Stomach (tissue), 9 donors: ENCODE data around the gene MYO16. TPM values are rescaled to one million over a fixed set of nuclear protein-coding genes. Genes with fewer than 3 reads are reported as not detected.

Source experiments
- DNase-seq, 2 donors: peaks; one replicate each; pipeline versions ENCODE4 v3.0.0 to v3.0.0-alpha.2; 2013 to 2019
- H3K27ac ChIP-seq, 5 donors: fragments of 200-600 bp in 4 of 5; sonication (generic) in 4 of 5; one replicate each; pipeline ENCODE4 v1.5.1; 2013 to 2019; ENCODE audit warnings: mild to moderate bottlenecking in 1 of 5, moderate library complexity in 1 of 5
- H3K27me3 ChIP-seq, 3 donors: fragments of 200-600 bp; sonication (generic); one replicate each; pipeline ENCODE4 v1.5.1; 2017 to 2019; ENCODE audit warnings: mixed run types in 1 of 3
- H3K36me3 ChIP-seq, 4 donors: fragments of 200-600 bp; sonication (generic); 1 replicate in 3 of 4; 2 replicates in 1 of 4; pipeline ENCODE4 v1.5.1; 2016 to 2019
- H3K4me1 ChIP-seq, 4 donors: fragments of 200-600 bp; sonication (generic); one replicate each; pipeline ENCODE4 v1.5.1; 2016 to 2019
- H3K4me3 ChIP-seq, 4 donors: fragments of 200-600 bp; sonication (generic) in 3 of 4; one replicate each; pipeline ENCODE4 v1.5.1; 2016 to 2019; ENCODE audit warnings: mild to moderate bottlenecking in 1 of 4
- H3K9me3 ChIP-seq, 4 donors: fragments of 200-600 bp; sonication (generic); one replicate each; pipeline ENCODE4 v1.5.1; 2016 to 2019
- CTCF ChIP-seq, 7 experiments: fragments of 450-650 bp in 4 of 7; fragments of 200-600 bp in 3 of 7; sonication (generic) in 3 of 7; IDR thresholded peaks; one replicate each; pipeline ENCODE4 v1.5.1; 2016 to 2019; ENCODE audit warnings: antibody characterized with exemption in 7 of 7, control low read depth in 2 of 7, mild to moderate bottlenecking in 1 of 7
- EP300 ChIP-seq: sonication (generic); formaldehyde crosslinking; IDR thresholded peaks from one replicate; pipeline ENCODE4 v1.6.1; 2017; ENCODE audit warnings: antibody characterized with exemption
- POLR2A ChIP-seq, 4 donors: fragments of 450-650 bp; IDR thresholded peaks; one replicate each; pipeline ENCODE4 v1.6.1; 2016; ENCODE audit warnings: antibody characterized with exemption in 4 of 4, control low read depth in 2 of 4, mild to moderate bottlenecking in 1 of 4, moderate library complexity in 1 of 4
- POLR2AphosphoS5 ChIP-seq, 3 donors: sonication (generic); formaldehyde crosslinking; IDR thresholded peaks; one replicate each; pipeline ENCODE4 v1.6.1; 2016; ENCODE audit warnings: antibody characterized with exemption in 3 of 3
- WGBS, 5 donors: extraction: QIAGEN DNeasy Blood & Tissue Kit in 3 of 5; methylation state at CpG; one replicate each; pipeline versions ENCODE4 v1.1.5 to v1.1.7; 2013 to 2018; 5-methylcytosine and 5-hydroxymethylcytosine counted together
- intact Hi-C: fragments of 100-400 bp; cut with DNase I; formaldehyde crosslinking; loops from one replicate; pipeline ENCODE4 v1.15.1; 2023; ENCODE audit warnings: low total_unique reads
- polyA plus RNA-seq, 3 donors: library from polyadenylated mRNA; stranded (reverse); fragments of 200-250 nt; gene quantifications; one replicate each; pipeline ENCODE4 v1.2.3, GENCODE V29; 2013
- total RNA-seq, 5 donors: library from RNA; depleted of rRNA; stranded (reverse); fragments of >200 nt; gene quantifications; one replicate each; pipeline versions ENCODE4 v1.1.0 to v1.2.3, GENCODE V29; 2014 to 2016
- donor health status: healthy with polysubstance abuse.
- donor health status: Bipolar disorder and iron deficiency.
- donor health status: healthy.

The MYO16 gene
- total and polyA plus RNA-seq, 8 donors = under 0.01 to 1.8 (median 0.15) TPM; not detected in 3

- Histone ChIP-seq H3K9me3 (no peaks in the 10 kb centered on the region), H3K36me3 (no peaks in the 10 kb centered on the region), H3K4me1 (no peaks in the 10 kb centered on the region), H3K4me3 (no peak overlapping the region), H3K27ac (no peak overlapping the region), H3K27me3 (no peaks in the 10 kb centered on the region)
- WGBS, 5 donors = 87 to 93% (median 90%) methylated on average over 5 of the region's 5 CpGs
- TF ChIP-seq POLR2A (IDR thresholded peaks at IDR 0.05) (no peak), CTCF (IDR thresholded peaks at IDR 0.05) (no peak), EP300 (no peak), POLR2AphosphoS5 (IDR thresholded peaks at IDR 0.05) (no peak)
- intact Hi-C loops = no loop called here
- no peak for DNase-seq
These were observed 546.3 kb downstream of the MYO16 start for GRCh38 chr13:109175666-109176065.

- 64 to 81% (median 70%) methylated on average over 4 of the region's 4 CpGs for WGBS, 5 donors
- no peaks in the 10 kb centered on the region for H3K36me3 ChIP-seq
- H3K4me1 ChIP-seq = no peaks in the 10 kb centered on the region
- H3K9me3 ChIP-seq = no peaks in the 10 kb centered on the region
- H3K27ac ChIP-seq = no peak overlapping the region
- H3K27me3 ChIP-seq = peaks cover 0 to under 1% (median 0%) of the 10 kb centered on the region in 3 donors
- TF ChIP-seq CTCF (IDR thresholded peaks at IDR 0.05) = no peak
- no peak for TF ChIP-seq POLR2A (IDR thresholded peaks at IDR 0.05)
- TF ChIP-seq EP300 = no peak
- TF ChIP-seq POLR2AphosphoS5 (IDR thresholded peaks at IDR 0.05) = no peak
- intact Hi-C loops = no loop called here
- H3K4me3 ChIP-seq = no peak overlapping the region
- DNase-seq = no peak
These were observed 551.6 kb downstream of the MYO16 start for GRCh38 chr13:109180905-109181425.

- no peaks in the 10 kb centered on the region for H3K4me1 ChIP-seq
- no peak for TF ChIP-seq POLR2AphosphoS5 (IDR thresholded peaks at IDR 0.05)
- TF ChIP-seq CTCF (IDR thresholded peaks at IDR 0.05) = no peak
- TF ChIP-seq POLR2A (IDR thresholded peaks at IDR 0.05) = no peak
- no peak for TF ChIP-seq EP300
- H3K36me3 ChIP-seq = no peaks in the 10 kb centered on the region
- H3K9me3 ChIP-seq = no peaks in the 10 kb centered on the region
- 76 to 82% (median 79%) methylated on average over 11 of the region's 11 CpGs for WGBS, 5 donors
- no peak overlapping the region for H3K4me3 ChIP-seq
- no peak overlapping the region for H3K27ac ChIP-seq
- intact Hi-C loops = no loop called here
- no peak for DNase-seq
- peaks cover 0 to 4% (median 0%) of the 10 kb centered on the region in 3 donors for H3K27me3 ChIP-seq
These were observed 553.5 kb downstream of the MYO16 start for GRCh38 chr13:109182777-109183465.

GRCh38 chr13:109191413-109191812, 562.0 kb downstream of the MYO16 start:
- intact Hi-C loops = no loop called here
- no peaks in the 10 kb centered on the region for H3K4me1 ChIP-seq
- no peak overlapping the region for H3K27ac ChIP-seq
- 57 to 75% (median 61%) methylated on average over 3 of the region's 3 CpGs for WGBS, 5 donors
- H3K9me3 ChIP-seq = no peaks in the 10 kb centered on the region
- DNase-seq = no peak
- H3K27me3 ChIP-seq = no peaks in the 10 kb centered on the region
- TF ChIP-seq EP300 (no peak), POLR2AphosphoS5 (IDR thresholded peaks at IDR 0.05) (no peak), CTCF (IDR thresholded peaks at IDR 0.05) (no peak), POLR2A (IDR thresholded peaks at IDR 0.05) (no peak)
- H3K36me3 ChIP-seq = no peaks in the 10 kb centered on the region
- no peak overlapping the region for H3K4me3 ChIP-seq
